T follicular helper cell (primary cell): ENCODE measurements around the gene RPIA.
"Not testable (repeated sequence)": the region's sequence is repeated elsewhere in the genome, so short reads cannot be mapped to it uniquely, and the experiment has no call there.

ENCODE experiments used
- DNase-seq: peaks from one replicate; pipeline ENCODE4 v3.0.0-alpha.2; 2020; ENCODE audit warnings: low read depth
- total RNA-seq, 2 experiments: gene quantifications; one replicate each; lab custom pipeline; 2026; lab: John Stamatoyannopoulos, UW

RPIA gene
- 21.4 to 67.7 reads per million in 2 experiments for total RNA-seq

- DNase-seq, result peak; percentile 99
These were observed at the start of gene RPIA for GRCh38 chr2:88691339-88692183. Gene RPIA (plus strand): TSS chr2:88691673. CDS start chr2:88691699, 26 bp downstream.

DNA sequence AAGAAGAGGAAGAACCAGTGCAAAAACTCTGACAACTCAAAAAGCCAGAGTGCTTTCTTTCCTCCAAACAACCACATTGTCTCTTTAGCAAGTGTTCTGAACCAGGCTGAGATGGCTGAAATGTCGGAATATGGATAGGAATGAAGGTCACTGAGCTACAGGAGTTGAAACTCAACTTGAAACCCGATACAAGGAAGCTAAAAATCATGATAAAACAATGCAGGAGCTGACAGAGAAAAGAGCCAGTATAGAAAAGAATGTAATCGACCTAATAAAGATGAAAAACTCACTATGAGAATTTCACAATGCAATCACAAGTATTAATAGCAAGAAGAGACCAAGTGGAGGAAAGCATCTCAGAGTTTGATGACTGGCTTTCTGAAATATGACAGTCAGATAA is 49.2 kb upstream of the RPIA start:
- no peak for DNase-seq

GRCh38 chr2:88645291-88645882 is 46.1 kb upstream of the RPIA start:
- not testable (repeated sequence) for DNase-seq

DNA sequence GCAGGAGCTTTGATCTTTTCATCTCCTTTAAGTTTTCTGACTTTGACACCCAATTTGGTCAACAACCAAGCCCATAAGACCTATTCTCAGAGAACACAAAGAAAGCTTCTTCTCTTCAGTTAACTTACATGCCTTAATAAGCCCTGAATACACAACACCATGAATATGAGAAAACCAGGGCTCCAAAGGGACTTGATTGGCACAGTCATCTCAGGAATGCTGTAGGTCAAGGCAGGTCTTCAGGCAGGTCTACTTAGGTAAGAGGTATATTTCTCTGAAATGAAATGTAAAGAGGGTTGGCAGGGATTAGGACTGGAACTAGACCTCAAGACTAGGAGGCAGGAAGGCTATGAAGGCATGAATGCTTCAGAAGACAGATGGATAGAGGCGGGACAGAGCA is 39.8 kb upstream of the RPIA start:
- no peak for DNase-seq

DNA sequence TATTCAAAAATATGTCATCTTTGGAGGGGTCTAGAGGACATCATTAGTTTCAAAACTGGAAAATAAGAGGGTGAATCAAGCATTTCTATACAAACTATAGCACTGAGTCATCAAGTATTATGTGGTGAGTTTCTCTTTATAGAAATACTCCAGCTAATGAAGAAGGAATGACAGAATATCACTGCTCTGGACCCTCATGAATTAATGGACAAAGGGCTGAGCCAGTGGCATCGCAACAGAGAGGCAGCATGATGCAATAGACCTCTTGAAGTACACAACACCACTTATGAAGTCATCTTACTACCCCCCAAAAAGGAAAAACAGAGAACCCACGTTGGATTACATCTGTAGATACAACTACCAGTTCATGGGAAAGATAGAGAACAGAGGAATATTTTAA is 36.8 kb upstream of the RPIA start:
- no peak for DNase-seq

DNA sequence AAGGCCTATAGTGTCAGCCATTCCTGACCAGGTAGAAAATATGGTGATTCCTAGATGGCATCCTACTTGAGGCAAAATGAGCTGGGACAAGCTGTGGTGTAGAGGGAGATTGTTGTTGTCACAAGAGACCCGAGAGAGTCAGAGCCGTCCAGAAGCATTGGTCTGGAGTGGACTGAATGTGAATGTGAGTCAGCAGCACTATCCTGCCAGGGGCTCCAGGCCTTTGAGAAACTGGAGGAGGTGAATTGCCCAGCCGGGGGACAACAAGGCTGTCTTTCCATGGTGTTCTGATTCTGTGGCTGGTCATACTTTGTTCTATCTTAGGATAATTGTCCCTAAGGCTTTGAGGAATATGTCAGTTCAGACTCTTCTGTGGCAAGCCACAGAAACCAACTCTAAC is 34.8 kb upstream of the RPIA start:
- no peak for DNase-seq

GRCh38 chr2:88657131-88657530 is 34.3 kb upstream of the RPIA start:
- DNase-seq, result no peak

- DNase-seq, result no peak
These were observed 33.1 kb upstream of the RPIA start for GRCh38 chr2:88658326-88658725.

DNA sequence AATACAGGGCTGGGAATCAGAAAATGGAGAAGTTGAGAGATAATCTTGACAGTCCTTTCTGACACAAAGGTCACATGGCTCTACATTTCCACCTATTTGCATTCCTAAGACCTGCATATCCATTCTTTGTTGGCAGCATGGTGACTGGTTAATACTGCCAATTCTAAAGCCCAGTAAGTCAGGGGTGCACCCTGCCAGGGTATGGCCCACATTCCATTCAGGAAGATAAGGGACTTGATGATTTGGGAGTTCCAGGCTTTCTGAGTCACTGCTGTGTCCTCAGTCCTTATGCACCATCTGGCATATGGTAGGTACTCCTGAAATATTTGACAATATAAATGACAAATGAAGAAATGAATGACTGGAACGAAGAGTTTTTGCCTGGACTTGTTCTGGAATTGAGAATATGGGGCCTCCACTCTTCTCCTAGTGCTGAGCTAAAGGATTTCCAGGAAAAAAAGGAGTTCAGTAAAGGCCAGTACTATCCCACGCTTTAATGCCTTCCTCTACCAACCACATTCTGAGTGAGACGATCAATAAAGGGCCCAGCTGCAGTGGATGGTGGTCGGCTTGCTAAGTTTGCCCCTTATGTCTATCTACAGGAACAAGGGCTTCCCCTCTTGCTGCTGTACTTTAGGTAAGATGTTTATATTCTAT is 32.5 kb upstream of the RPIA start:
- DNase-seq, result no peak

GRCh38 chr2:88659538-88659915 is 31.9 kb upstream of the RPIA start:
- DNase-seq, result no peak

DNA sequence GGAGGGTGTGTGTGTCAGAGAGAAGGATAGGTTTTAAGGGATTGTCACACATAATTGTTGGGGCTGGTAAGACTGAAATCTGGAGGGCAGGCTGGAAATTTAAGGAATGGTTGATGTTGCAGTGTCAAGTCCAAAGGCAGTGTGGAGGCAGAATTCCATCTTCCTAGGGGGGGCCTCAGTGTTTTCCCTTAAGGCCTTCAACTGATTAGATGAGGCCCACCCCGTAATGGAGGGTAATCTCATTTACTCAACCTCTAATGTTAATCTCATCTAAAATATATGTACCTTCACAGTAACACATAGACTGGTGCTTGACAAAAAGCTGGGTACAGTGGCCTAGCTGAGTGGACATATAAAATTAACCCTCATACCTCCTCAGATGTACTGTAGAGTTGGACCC is 30.9 kb upstream of the RPIA start:
- no peak for DNase-seq

- DNase-seq, result no peak
These were observed 24.9 kb upstream of the RPIA start for GRCh38 chr2:88666576-88666975.

- DNase-seq, result no peak
These were observed 24.3 kb upstream of the RPIA start for GRCh38 chr2:88667219-88667618.

DNA sequence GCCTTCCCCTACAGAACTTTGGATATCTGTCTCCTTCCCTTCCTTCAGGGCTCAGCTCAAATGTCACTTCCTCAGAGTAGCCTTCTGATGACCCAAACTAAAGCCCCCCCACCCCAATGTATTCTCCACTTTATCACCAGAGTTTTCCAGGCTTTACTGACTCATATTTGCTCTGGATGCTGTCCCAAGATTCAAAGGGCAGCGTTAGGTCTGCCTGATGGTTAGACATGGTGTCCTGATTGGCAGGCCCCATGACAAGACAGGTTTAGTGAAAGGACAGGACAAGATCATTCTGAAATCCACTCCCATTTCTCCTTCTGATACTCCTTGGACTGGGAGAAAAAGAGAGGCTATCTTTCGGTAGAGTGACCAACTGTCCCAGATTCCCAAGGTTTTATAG is 22.6 kb upstream of the RPIA start:
- DNase-seq, result no peak

GRCh38 chr2:88669482-88670214 is 21.8 kb upstream of the RPIA start:
- no peak for DNase-seq

- no peak for DNase-seq
These were observed 19.6 kb upstream of the RPIA start for GRCh38 chr2:88671786-88672427.

- no peak for DNase-seq
These were observed 18.1 kb upstream of the RPIA start for GRCh38 chr2:88673363-88673762.

GRCh38 chr2:88680266-88680902 is 11.1 kb upstream of the RPIA start:
- no peak for DNase-seq

DNA sequence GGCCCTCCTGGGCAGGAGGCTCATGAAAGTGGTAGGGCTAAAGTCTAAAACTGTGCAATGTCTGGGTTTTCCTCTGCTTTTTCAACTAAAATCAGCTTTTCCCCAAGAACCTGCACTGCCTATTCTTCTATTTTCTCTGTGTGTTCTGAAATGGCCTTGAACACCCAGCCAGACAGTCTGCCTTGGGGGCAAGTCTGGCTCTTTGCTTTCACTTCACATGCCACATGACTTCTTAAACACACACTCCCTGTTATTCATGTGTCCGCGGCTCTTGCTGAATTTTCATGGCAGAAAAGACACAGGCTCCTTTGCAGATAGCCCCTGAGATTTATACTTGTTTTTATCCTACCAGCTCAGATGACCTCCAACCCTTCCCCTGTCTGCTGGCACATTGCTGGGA is 10.6 kb upstream of the RPIA start:
- DNase-seq, result no peak

DNA sequence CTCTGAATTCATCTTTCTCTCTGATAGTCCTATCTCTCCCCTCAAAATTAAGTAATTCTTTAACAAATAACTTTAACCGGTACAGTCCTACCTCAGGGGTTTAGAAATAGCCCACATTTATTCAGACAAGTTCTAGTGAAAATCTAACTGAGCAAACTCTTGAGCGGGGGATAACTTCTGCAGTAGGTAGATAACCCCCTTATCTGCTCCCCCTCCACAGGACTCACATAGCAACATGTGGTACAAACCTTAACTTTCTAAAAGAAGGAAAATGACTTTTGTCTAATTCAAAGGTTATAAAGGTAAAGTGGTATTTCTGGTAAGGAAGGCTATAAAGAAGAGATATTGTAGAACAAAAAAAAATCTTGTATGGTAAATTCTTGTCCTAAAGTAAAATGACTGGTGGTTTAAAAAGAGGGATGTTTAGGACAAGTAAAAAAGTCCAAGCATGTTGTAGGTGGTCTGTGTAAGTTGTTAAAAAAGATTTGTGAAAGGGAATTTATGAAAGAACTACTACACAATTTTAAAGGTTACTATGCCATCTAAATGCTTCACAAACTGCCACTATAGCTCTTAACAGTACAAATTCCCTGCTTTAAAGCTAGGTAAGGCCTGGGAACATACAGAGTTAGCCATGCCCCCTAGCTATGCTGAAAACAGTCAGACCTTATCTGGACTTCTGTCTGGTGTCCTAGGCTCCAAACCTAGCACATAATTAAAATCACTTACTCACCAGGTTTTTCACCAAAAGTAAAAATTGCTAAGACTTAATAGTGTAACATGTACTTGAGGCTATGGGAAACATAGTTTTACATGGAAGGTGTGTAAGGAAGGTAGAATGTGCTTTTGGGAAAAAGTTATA is 8.1 kb upstream of the RPIA start:
- no peak for DNase-seq
